HepG2 (cell line): Measurements from ENCODE around the gene COL8A2. TPM values are rescaled to one million over a fixed set of nuclear protein-coding genes. Genes with fewer than 3 reads are reported as not detected.
A peak's percentile ranks its signal among the peaks of the same experiment; 100 is the strongest.

ENCODE experiments used
- ATAC-seq: fragments of 200-7000 bp; cut with Tn5 transposase; 3 replicates; pipeline ENCODE4 v1.9.1; 2020; ENCODE audit warnings: mild to moderate bottlenecking, moderate library complexity
- BruUV-seq: library from RNA; stranded (reverse); fragments of 400-500 nt; replicated peaks from 2 replicates; lab custom pipeline; 2021; lab: Mats Ljungman, UMichigan
- CTCF ChIA-PET: fragments of 300-600 bp; formaldehyde crosslinking; extraction: SDS; loops from one replicate; lab custom pipeline; 2021; ENCODE audit warnings: low total read pairs, inconsistent platforms, low intra/inter-chr PET ratio; lab: Yijun Ruan, JAX
- POLR2A ChIA-PET: fragments of 350-600 bp; sonication (Branson Sonifier 250); formaldehyde crosslinking; loops from one replicate; lab custom pipeline; 2020; ENCODE audit warnings: antibody characterized with exemption, inconsistent platforms; lab: Yijun Ruan, JAX
- DNase-seq: peaks from one replicate; pipeline ENCODE4 v3.0.0-alpha.2; 2015; ENCODE audit warnings: low spot score
- FAIRE-seq: peaks from 3 replicates; lab custom pipeline; 2011; peaks lifted over from hg19 to GRCh38; lab: Jason Lieb, UNC
- H2AFZ ChIP-seq: one replicate; pipeline ENCODE4 v1.6.1; 2011; ENCODE audit warnings: low read length, inconsistent platforms
- H3K27ac ChIP-seq: fragments of 300-600 bp; 3 replicates; pipeline ENCODE4 v1.8.0; 2011; ENCODE audit warnings: mixed run types, mild to moderate bottlenecking, mixed read lengths, low read length, inconsistent platforms; ENCODE audit not compliant: insufficient read depth; ENCODE audit errors: extremely low read length
- H3K27me3 ChIP-seq, 2 experiments: fragments of 200-600 bp in 1 of 2; 2 replicates in 1 of 2; 3 replicates in 1 of 2; pipeline versions ENCODE4 v1.6.0 to v1.8.0; 2011; ENCODE audit warnings: low read length in 2 of 2, mild to moderate bottlenecking in 2 of 2, moderate library complexity in 2 of 2, inconsistent platforms in 1 of 2; ENCODE audit not compliant: insufficient read depth in 2 of 2, control insufficient read depth in 1 of 2
- H3K36me3 ChIP-seq, 2 experiments: fragments of 200-600 bp in 1 of 2; replicated peaks in 1 of 2; 2 replicates in 1 of 2; 3 replicates in 1 of 2; pipeline versions ENCODE4 v1.5.1 to v1.8.0; 2011; ENCODE audit warnings: low read length in 2 of 2, inconsistent platforms in 1 of 2; ENCODE audit not compliant: insufficient read depth in 2 of 2, control insufficient read depth in 1 of 2
- H3K4me1 ChIP-seq: 2 replicates; pipeline ENCODE4 v1.5.1; 2012; ENCODE audit warnings: low read length, inconsistent platforms; ENCODE audit not compliant: insufficient read depth
- H3K4me2 ChIP-seq: 2 replicates; pipeline ENCODE4 v1.6.0; 2011; ENCODE audit warnings: low read depth, low read length, inconsistent platforms
- H3K4me3 ChIP-seq, 3 experiments: fragments of 200-600 bp in 1 of 3; sonication (generic), shearing (Covaris generic) in 1 of 3; replicated peaks in 1 of 3; 2 replicates each; pipeline ENCODE4 v1.5.1; 2011 to 2016; ENCODE audit warnings: low read length in 3 of 3, inconsistent platforms in 2 of 3, low read depth in 2 of 3, mild to moderate bottlenecking in 2 of 3, control low read depth in 1 of 3, mixed read lengths in 1 of 3; ENCODE audit not compliant: insufficient read depth in 1 of 3
- H3K79me2 ChIP-seq: one replicate; pipeline ENCODE4 v1.6.1; 2011; ENCODE audit warnings: low read length, inconsistent platforms; ENCODE audit not compliant: insufficient read depth
- H3K9ac ChIP-seq: 2 replicates; pipeline ENCODE4 v1.6.0; 2011; ENCODE audit warnings: mild to moderate bottlenecking, low read depth, low read length, inconsistent platforms; ENCODE audit not compliant: insufficient read depth
- H3K9me3 ChIP-seq: 2 replicates; pipeline ENCODE4 v1.5.1; 2012; ENCODE audit warnings: mild to moderate bottlenecking, low read length
- H4K20me1 ChIP-seq: 2 replicates; pipeline ENCODE4 v1.6.0; 2011; ENCODE audit warnings: inconsistent platforms, mild to moderate bottlenecking, low read length, moderate library complexity; ENCODE audit not compliant: insufficient read depth
- EHMT2 ChIP-seq: fragments of 200-600 bp; sonication (generic); IDR thresholded peaks from 2 replicates; pipeline ENCODE4 v1.7.0; 2017; ENCODE audit warnings: antibody characterized with exemption, low read depth, low read length, borderline replicate concordance
- HNF1B ChIP-seq: sonication (generic); formaldehyde crosslinking; IDR thresholded peaks from 2 replicates; pipeline ENCODE4 v1.5.1; 2020; ENCODE audit warnings: mild to moderate bottlenecking, moderate library complexity, missing genetic modification reagents
- IRF1 ChIP-seq: sonication (generic); formaldehyde crosslinking; IDR thresholded peaks from 2 replicates; pipeline ENCODE4 v1.4.0; 2020; ENCODE audit warnings: low read depth, mild to moderate bottlenecking, missing genetic modification reagents
- MAFF ChIP-seq: IDR thresholded peaks from 2 replicates; pipeline ENCODE4 v1.6.1; 2011; ENCODE audit warnings: low read depth, low read length, improper control_type of control experiment
- MAFG ChIP-seq: sonication (generic); formaldehyde crosslinking; IDR thresholded peaks from 2 replicates; pipeline ENCODE4 v1.5.1; 2020; ENCODE audit warnings: mild to moderate bottlenecking, missing genetic modification reagents
- MAFK ChIP-seq, 2 experiments: IDR thresholded peaks in 1 of 2; conservative IDR thresholded peaks in 1 of 2; 2 replicates each; pipeline ENCODE4 v1.6.1; 2011; ENCODE audit warnings: improper control_type of control experiment in 2 of 2, low read length in 2 of 2
- MEIS2 ChIP-seq: sonication (generic); formaldehyde crosslinking; IDR thresholded peaks from 2 replicates; pipeline ENCODE4 v1.9.0; 2021; ENCODE audit warnings: mild to moderate bottlenecking, missing genetic modification reagents
- NFAT5 ChIP-seq: sonication (generic); formaldehyde crosslinking; IDR thresholded peaks from 2 replicates; pipeline ENCODE4 v1.4.0; 2020; ENCODE audit warnings: missing genetic modification reagents
- PTBP1 ChIP-seq: fragments of 200-400 bp; formaldehyde crosslinking; IDR thresholded peaks from 2 replicates; pipeline ENCODE4 v1.6.1; 2018; ENCODE audit warnings: low read length, low read depth; ENCODE audit not compliant: poor library complexity, severe bottlenecking
- ZNF234 ChIP-seq: sonication (generic); formaldehyde crosslinking; conservative IDR thresholded peaks from 2 replicates; pipeline ENCODE4 v1.5.1; 2020; ENCODE audit warnings: mild to moderate bottlenecking, missing genetic modification reagents
- ZNF253 ChIP-seq: sonication (generic); formaldehyde crosslinking; IDR thresholded peaks from 2 replicates; pipeline ENCODE4 v1.8.0; 2022; ENCODE audit warnings: mild to moderate bottlenecking, missing genetic modification reagents, borderline replicate concordance
- ZNF275 ChIP-seq: sonication (generic); formaldehyde crosslinking; IDR thresholded peaks from 2 replicates; pipeline ENCODE4 v1.8.0; 2022; ENCODE audit warnings: missing genetic modification reagents, mild to moderate bottlenecking, inconsistent platforms, borderline replicate concordance
- ZNF335 ChIP-seq: sonication (generic); formaldehyde crosslinking; IDR thresholded peaks from 2 replicates; pipeline ENCODE4 v1.4.0; 2020; ENCODE audit warnings: missing genetic modification reagents
- ZNF414 ChIP-seq: sonication (generic); formaldehyde crosslinking; IDR thresholded peaks from 2 replicates; pipeline ENCODE4 v1.5.0; 2020; ENCODE audit warnings: missing genetic modification reagents
- ZNF580 ChIP-seq: IDR thresholded peaks from 2 replicates; pipeline ENCODE4 v1.6.1; 2016; ENCODE audit warnings: low read depth, borderline replicate concordance
- in situ Hi-C: cut with HindIII; loops from 2 replicates; pipeline ENCODE4 v1.10.0; 2017; ENCODE audit warnings: low pct_unique_long_range_greater_than_20kb; ENCODE audit not compliant: extremely low pct_ligation_motif_present
- intact Hi-C: fragments of 100-400 bp; cut with micrococcal nuclease; formaldehyde crosslinking; loops from one replicate; pipeline ENCODE4 v1.10.0; 2022; ENCODE audit not compliant: unreplicated experiment
- polyA plus RNA-seq, 8 experiments: library from polyadenylated mRNA; depleted of rRNA in 3 of 8; stranded (reverse) in 7 of 8; unstranded in 1 of 8; fragments of >200 nt; fragmentation: Illumina TruSeq in 4 of 8; extraction: Trizol in 4 of 8; gene quantifications; 2 replicates each; pipeline versions ENCODE4 v1.2.1 to v1.2.3, GENCODE V29; 2011 to 2016; ENCODE audit warnings: low read depth in 4 of 8, missing spikeins in 1 of 8, mixed read lengths in 1 of 8; ENCODE audit not compliant: insufficient read depth in 1 of 8
- total RNA-seq, 5 experiments: library from RNA; depleted of rRNA; stranded (reverse); fragments of >200 nt; fragmentation: Illumina TruSeq; extraction: Trizol; gene quantifications; 2 replicates each; pipeline ENCODE4 v1.2.3, GENCODE V29; 2016; ENCODE audit warnings: low read depth in 1 of 5

The COL8A2 gene
- total and polyA plus RNA-seq, 2 of the 13 experiments (the other 11 are each of a cell fraction or from before 2014, with no cell fraction given) = 0.13 to 0.24 TPM

- DNase-seq (no peak), ATAC-seq (no peak), FAIRE-seq (no peak)
- Histone ChIP-seq H3K4me1 (no peaks in the 10 kb centered on the region), H3K4me2 (no peak overlapping the region), H3K27ac (no peak overlapping the region), H4K20me1 (no peaks in the 10 kb centered on the region), H3K9ac (no peak overlapping the region), H3K4me3 (no peak overlapping the region), H3K27me3 (no peaks in the 10 kb centered on the region), H3K79me2 (no peaks in the 10 kb centered on the region), H3K9me3 (no peaks in the 10 kb centered on the region), H3K36me3 (peaks cover 0 to 9% of the 10 kb centered on the region in 2 experiments; a peak in 3 of 5 replicates), H2AFZ (no peak overlapping the region)
- BruUV-seq = no TSS peak
- ChIA-PET CTCF (no interaction called here), POLR2A (no interaction called here)
- in situ Hi-C loops (no loop called here), intact Hi-C loops (no loop called here)
- TF ChIP-seq MAFG (CRISPR knock-in tag) (no peak), ZNF253 (CRISPR knock-in tag) (no peak), EHMT2 (no peak), ZNF275 (CRISPR knock-in tag) (no peak), ZNF335 (CRISPR knock-in tag) (no peak), MEIS2 (no peak), HNF1B (no peak), MAFK (conservative IDR thresholded peaks at IDR 0.05 in 1 of 2, IDR thresholded peaks at IDR 0.05 in 1 of 2; ENCODE audit: low read length in 2 of 2) (peak; percentile 65 to 87; a peak in 3 of 4 replicates), ZNF234 (CRISPR knock-in tag) (no peak), PTBP1 (no peak), MAFF (peak; percentile 64), ZNF580 (CRISPR knock-in tag) (no peak), ZNF414 (no peak), IRF1 (no peak), NFAT5 (CRISPR knock-in tag) (no peak)
These were observed 71.0 kb downstream of the COL8A2 start for GRCh38 chr1:36053978-36054377.
